Suprapubic skin (tissue), 4 donors: ENCODE data around the gene GALNT2. TPM values are rescaled to one million over a fixed set of nuclear protein-coding genes. Genes with fewer than 3 reads are reported as not detected.

Source experiments
- DNase-seq, 2 donors: peaks; one replicate each; pipeline ENCODE4 v3.0.0-alpha.2; 2019; ENCODE audit warnings: low spot score in 2 of 2
- H3K27ac ChIP-seq: fragments of 200-600 bp; sonication (generic); one replicate; pipeline ENCODE4 v1.5.1; 2019
- H3K27me3 ChIP-seq: fragments of 200-600 bp; sonication (generic); one replicate; pipeline ENCODE4 v1.5.1; 2019
- H3K36me3 ChIP-seq: fragments of 200-600 bp; sonication (generic); one replicate; pipeline ENCODE4 v1.5.1; 2019
- H3K4me1 ChIP-seq: fragments of 200-600 bp; sonication (generic); one replicate; pipeline ENCODE4 v1.5.1; 2019
- H3K4me3 ChIP-seq: fragments of 200-600 bp; sonication (generic); one replicate; pipeline ENCODE4 v1.5.1; 2019; ENCODE audit warnings: mild to moderate bottlenecking
- H3K9me3 ChIP-seq: fragments of 200-600 bp; sonication (generic); one replicate; pipeline ENCODE4 v1.5.1; 2019
- EP300 ChIP-seq: sonication (generic); formaldehyde crosslinking; IDR thresholded peaks from one replicate; pipeline ENCODE4 v1.6.1; 2017; ENCODE audit warnings: antibody characterized with exemption
- POLR2A ChIP-seq, 2 donors: fragments of 450-650 bp; IDR thresholded peaks; one replicate each; pipeline ENCODE4 v1.6.1; 2017; ENCODE audit warnings: antibody characterized with exemption in 2 of 2, mild to moderate bottlenecking in 2 of 2, moderate library complexity in 2 of 2
- POLR2AphosphoS5 ChIP-seq, 3 donors: sonication (generic); formaldehyde crosslinking; IDR thresholded peaks; one replicate each; pipeline ENCODE4 v1.6.1; 2017; ENCODE audit warnings: antibody characterized with exemption in 3 of 3
- WGBS: methylation state at CpG from one replicate; pipeline ENCODE4 v1.1.5; 2018; 5-methylcytosine and 5-hydroxymethylcytosine counted together
- total RNA-seq, 4 donors: library from RNA; depleted of rRNA; stranded (reverse); fragments of >200 nt; gene quantifications; one replicate each; pipeline ENCODE4 v1.1.0, GENCODE V29; 2016
- TF ChIP-seq, protein P1 (sequence below), 2 donors: fragments of 200-600 bp in 1 of 2; fragments of 450-650 bp in 1 of 2; sonication (generic) in 1 of 2; IDR thresholded peaks; one replicate each; pipeline ENCODE4 v1.5.1; 2016 to 2019; ENCODE audit warnings: antibody characterized with exemption in 2 of 2, mild to moderate bottlenecking in 1 of 2, moderate library complexity in 1 of 2

The GALNT2 gene
- total RNA-seq = 10 to 100 TPM; 24.1 to 40.2 (median 36.4) TPM

- H3K4me1 ChIP-seq = peaks cover 34% of the 10 kb centered on the region
- H3K27ac ChIP-seq = peak within 1 kb of the TSS; percentile 92
- H3K27me3 ChIP-seq = no peaks in the 10 kb centered on the region
- WGBS = under 1% methylated on average over 14 of the region's 104 CpGs
- H3K4me3 ChIP-seq = peak within 1 kb of the TSS; percentile 66
- H3K9me3 ChIP-seq = no peaks in the 10 kb centered on the region
- TF ChIP-seq EP300 (no peak), POLR2AphosphoS5 (IDR thresholded peaks at IDR 0.05) (peak in 1 of 3 donors; percentile 31), POLR2A (IDR thresholded peaks at IDR 0.05) (peak; percentile 25 to 63)
- TF ChIP-seq, protein P1, sequence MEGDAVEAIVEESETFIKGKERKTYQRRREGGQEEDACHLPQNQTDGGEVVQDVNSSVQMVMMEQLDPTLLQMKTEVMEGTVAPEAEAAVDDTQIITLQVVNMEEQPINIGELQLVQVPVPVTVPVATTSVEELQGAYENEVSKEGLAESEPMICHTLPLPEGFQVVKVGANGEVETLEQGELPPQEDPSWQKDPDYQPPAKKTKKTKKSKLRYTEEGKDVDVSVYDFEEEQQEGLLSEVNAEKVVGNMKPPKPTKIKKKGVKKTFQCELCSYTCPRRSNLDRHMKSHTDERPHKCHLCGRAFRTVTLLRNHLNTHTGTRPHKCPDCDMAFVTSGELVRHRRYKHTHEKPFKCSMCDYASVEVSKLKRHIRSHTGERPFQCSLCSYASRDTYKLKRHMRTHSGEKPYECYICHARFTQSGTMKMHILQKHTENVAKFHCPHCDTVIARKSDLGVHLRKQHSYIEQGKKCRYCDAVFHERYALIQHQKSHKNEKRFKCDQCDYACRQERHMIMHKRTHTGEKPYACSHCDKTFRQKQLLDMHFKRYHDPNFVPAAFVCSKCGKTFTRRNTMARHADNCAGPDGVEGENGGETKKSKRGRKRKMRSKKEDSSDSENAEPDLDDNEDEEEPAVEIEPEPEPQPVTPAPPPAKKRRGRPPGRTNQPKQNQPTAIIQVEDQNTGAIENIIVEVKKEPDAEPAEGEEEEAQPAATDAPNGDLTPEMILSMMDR (IDR thresholded peaks at IDR 0.05) = no peak
- peak; percentile 88 to 89 for DNase-seq
- no peaks in the 10 kb centered on the region for H3K36me3 ChIP-seq
Observed at GRCh38 chr1:230066466-230067404, at the start of gene GALNT2. GALNT2 (plus strand) TSS chr1:230067238; CDS start chr1:230067281, 43 bp downstream.

DNA sequence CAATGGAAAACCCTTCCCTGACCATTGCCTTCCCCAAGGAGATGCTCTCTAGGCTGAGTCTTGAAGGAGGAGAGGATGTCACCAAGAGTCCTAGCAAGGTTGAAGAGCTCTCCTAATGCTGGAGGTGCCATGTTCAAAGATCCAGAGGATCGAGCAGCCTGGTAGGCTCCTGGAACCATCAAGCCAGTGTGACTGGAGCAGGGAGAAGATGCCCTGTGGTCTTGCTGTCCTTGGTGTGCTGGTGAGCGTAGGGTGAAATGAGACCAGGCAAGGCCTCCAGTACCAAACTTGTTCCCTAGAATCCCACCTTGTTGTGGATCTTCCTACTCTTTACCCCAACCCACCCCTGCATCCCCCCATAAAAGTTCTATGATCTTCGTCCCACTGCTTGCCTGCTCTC is 46.6 kb upstream of the GALNT2 start:
- no peaks in the 10 kb centered on the region for H3K4me1 ChIP-seq
- H3K4me3 ChIP-seq = no peak overlapping the region
- WGBS = 99% methylated on average over 3 of the region's 3 CpGs
- H3K27me3 ChIP-seq = no peaks in the 10 kb centered on the region
- H3K27ac ChIP-seq = no peak overlapping the region
- H3K36me3 ChIP-seq = no peaks in the 10 kb centered on the region
- H3K9me3 ChIP-seq = no peaks in the 10 kb centered on the region
- DNase-seq = no peak
- TF ChIP-seq, protein P1 (IDR thresholded peaks at IDR 0.05) = no peak
- TF ChIP-seq POLR2AphosphoS5 (IDR thresholded peaks at IDR 0.05) (no peak), POLR2A (IDR thresholded peaks at IDR 0.05) (no peak), EP300 (no peak)

DNA sequence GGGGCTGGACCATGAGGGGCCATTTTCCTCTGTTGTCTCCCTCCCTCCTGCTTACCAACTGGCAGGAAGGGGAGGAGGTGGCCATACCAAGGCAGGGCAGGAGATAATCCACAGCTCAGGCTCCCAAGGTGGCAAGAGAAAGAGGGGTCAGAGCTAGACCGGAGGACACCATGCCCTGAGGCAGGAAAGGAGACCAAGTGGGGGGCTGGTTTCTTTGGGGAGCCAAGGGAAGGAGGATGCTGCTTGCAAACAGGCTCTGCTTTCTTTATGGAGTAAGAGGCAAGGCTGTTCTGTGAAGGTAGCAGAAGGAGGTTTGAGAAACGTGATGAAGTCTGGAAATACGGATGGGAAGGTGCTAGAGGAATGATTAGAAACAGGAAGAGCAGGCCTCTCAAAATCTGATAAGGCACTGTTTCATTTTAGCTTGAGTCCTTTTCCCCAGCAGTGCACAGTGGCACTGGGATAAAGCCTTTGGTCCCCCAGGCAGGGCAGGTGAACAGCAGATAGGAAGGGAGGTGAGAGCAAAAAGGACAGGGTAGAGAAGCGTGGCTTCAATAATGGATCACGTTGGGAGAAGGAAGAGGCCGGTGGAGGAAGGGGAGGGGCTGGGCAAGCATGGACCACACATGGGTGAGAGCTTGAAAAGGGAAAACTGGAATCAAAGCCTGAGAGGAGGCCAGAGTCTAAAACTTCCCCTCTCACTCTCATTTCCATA is 44.2 kb upstream of the GALNT2 start:
- Histone ChIP-seq H3K27me3 (no peaks in the 10 kb centered on the region), H3K9me3 (no peaks in the 10 kb centered on the region), H3K4me1 (no peaks in the 10 kb centered on the region), H3K27ac (no peak overlapping the region), H3K4me3 (no peak overlapping the region), H3K36me3 (no peaks in the 10 kb centered on the region)
- WGBS = 66% methylated on average over 6 of the region's 6 CpGs
- TF ChIP-seq, protein P1 (IDR thresholded peaks at IDR 0.05) = no peak
- no peak for TF ChIP-seq EP300
- TF ChIP-seq POLR2A (IDR thresholded peaks at IDR 0.05) = no peak
- TF ChIP-seq POLR2AphosphoS5 (IDR thresholded peaks at IDR 0.05) = no peak
- DNase-seq = no peak

DNA sequence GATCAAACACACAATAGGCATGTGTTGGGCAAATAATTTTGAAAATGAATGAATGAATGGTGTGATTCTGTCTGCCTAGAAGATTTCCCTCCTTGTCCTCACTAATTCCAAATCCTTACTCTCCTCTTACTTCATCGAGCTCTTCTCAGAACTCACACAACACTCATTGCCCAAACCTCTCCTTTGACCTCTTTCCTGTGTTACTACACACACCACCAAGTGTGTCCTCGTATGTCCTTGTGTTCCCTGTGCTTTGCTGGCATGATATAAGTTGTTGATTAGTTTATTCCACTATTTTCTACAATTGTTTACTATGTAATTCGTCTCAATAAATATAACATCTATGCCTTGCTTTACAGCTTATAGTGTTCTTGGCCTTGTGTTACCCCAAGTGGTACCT is 41.4 kb upstream of the GALNT2 start:
- Histone ChIP-seq H3K9me3 (no peaks in the 10 kb centered on the region), H3K27ac (no peak overlapping the region), H3K36me3 (no peaks in the 10 kb centered on the region), H3K27me3 (no peaks in the 10 kb centered on the region), H3K4me3 (no peak overlapping the region), H3K4me1 (no peaks in the 10 kb centered on the region)
- WGBS = 88% methylated on average over 3 of the region's 3 CpGs
- TF ChIP-seq, protein P1 (IDR thresholded peaks at IDR 0.05) = no peak
- TF ChIP-seq EP300 = no peak
- TF ChIP-seq POLR2AphosphoS5 (IDR thresholded peaks at IDR 0.05) = no peak
- TF ChIP-seq POLR2A (IDR thresholded peaks at IDR 0.05) = no peak
- no peak for DNase-seq

DNA sequence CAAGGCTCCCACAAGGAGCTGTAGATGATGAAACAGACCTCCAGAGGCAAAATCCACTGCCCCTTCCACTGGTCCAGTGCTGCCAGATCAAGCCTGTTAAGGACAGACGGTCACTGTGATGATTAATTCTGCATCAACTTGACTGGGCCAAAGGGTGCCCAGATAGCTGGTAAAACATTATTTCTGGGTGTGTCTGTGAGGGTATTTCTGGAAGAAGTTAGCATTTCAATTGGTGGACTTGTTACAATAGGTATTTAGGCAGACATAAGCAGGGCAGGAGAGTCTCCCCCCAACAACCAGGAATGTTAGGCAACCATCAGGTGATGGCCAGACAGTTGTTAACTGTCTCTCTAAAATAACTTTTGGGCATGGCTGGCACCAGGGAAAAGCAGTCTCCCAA is 40.9 kb upstream of the GALNT2 start:
- Histone ChIP-seq H3K36me3 (no peaks in the 10 kb centered on the region), H3K4me1 (no peaks in the 10 kb centered on the region), H3K27me3 (no peaks in the 10 kb centered on the region), H3K27ac (no peak overlapping the region), H3K9me3 (no peaks in the 10 kb centered on the region), H3K4me3 (no peak overlapping the region)
- TF ChIP-seq POLR2AphosphoS5 (IDR thresholded peaks at IDR 0.05) (no peak), EP300 (no peak)
- 36% methylated on average over 1 of the region's 1 CpG for WGBS
- no peak for DNase-seq
